KG1 (cell line): ENCODE measurements around the gene C1orf21.

Experiments used
- DNase-seq: peaks from one replicate; lab custom pipeline; 2025; lab: John Stamatoyannopoulos, UW

The C1orf21 gene

GRCh38 chr1:184660462-184661191, 273.8 kb downstream of the C1orf21 start:
- DNase-seq: no peak

GRCh38 chr1:184661801-184662200, 275.0 kb downstream of the C1orf21 start:
- DNase-seq: no peak

GRCh38 chr1:184664042-184664660, 277.3 kb downstream of the C1orf21 start:
- DNase-seq: peak; percentile 69

- no peak for DNase-seq
Observed at GRCh38 chr1:184664661-184665060, 277.8 kb downstream of the C1orf21 start.

- DNase-seq: no peak
Observed at GRCh38 chr1:184665360-184665759, 278.5 kb downstream of the C1orf21 start.

GRCh38 chr1:184669391-184669790, 282.6 kb downstream of the C1orf21 start:
- DNase-seq: no peak

GRCh38 chr1:184672013-184672726, 285.3 kb downstream of the C1orf21 start:
- no peak for DNase-seq

GRCh38 chr1:184673305-184673704, 286.5 kb downstream of the C1orf21 start:
- no peak for DNase-seq

- DNase-seq: no peak
Observed at GRCh38 chr1:184677344-184677743, 290.5 kb downstream of the C1orf21 start.
